ENCODE measurements around the gene CDK12. TPM values are rescaled to one million over a fixed set of nuclear protein-coding genes. Genes with fewer than 3 reads are reported as not detected.

CDK12 gene
- total and polyA plus RNA-seq, 9 of the 15 experiments (the other 6 are each of a cell fraction or from before 2014, with no cell fraction given) = 3.4 to 65.6 (median 36.8) TPM

GRCh38 chr17:39429600-39429999, 31.7 kb upstream of the CDK12 start:
- CTCF ChIA-PET (ENCODE audit: low intra/inter-chr PET ratio) = no interaction called here
- in situ Hi-C loops (cut with MboI) (no loop called here), intact Hi-C loops (cut with micrococcal nuclease) (no loop called here)
- no peaks in the 10 kb centered on the region for H4K20me1 ChIP-seq (replicated peaks; ENCODE audit: control insufficient read depth, insufficient read depth, low read length)
- no peak for ATAC-seq
- H2AFZ ChIP-seq (ENCODE audit: low read depth, low read length) = no peak overlapping the region
- 100% methylated on average over 4 of the region's 4 CpGs for WGBS (ENCODE audit: insufficient coverage, low coverage, missing lambda C conversion rate)
- BruUV-seq (replicated peaks) = no TSS peak
- no peak for DNase-seq (ENCODE audit: extremely low read depth in 1 of 4, low spot score in 3 of 4)
- no peak overlapping the region for H3K9ac ChIP-seq (ENCODE audit: insufficient read depth in 1 of 2, low read depth in 2 of 2, low read length in 2 of 2)
- POLR2A ChIA-PET = interaction anchor here (0.9 to 1.1 kb wide), 2 partner anchors 9 to 28 kb away, joined by 3 to 4 read pairs; partner anchors contain the start of gene FBXL20
- FAIRE-seq = no peak
- no peak overlapping the region for H3K4me2 ChIP-seq (ENCODE audit: insufficient read depth, low read length)
- no peaks in the 10 kb centered on the region for H3K9me1 ChIP-seq (ENCODE audit: control insufficient read depth, insufficient read depth, low read length)
- H3K9me3 ChIP-seq (replicated peaks; ENCODE audit: control insufficient read depth, insufficient read depth, low read depth, low read length) = no peaks in the 10 kb centered on the region
- H3K36me3 ChIP-seq (ENCODE audit: control insufficient read depth, insufficient read depth, low read length) = peaks cover 89% of the 10 kb centered on the region
- TF ChIP-seq ARID2 (IDR thresholded peaks at IDR 0.05) = no peak
- TF ChIP-seq MED1 (CRISPR knock-in tag; IDR thresholded peaks at IDR 0.05; ENCODE audit: borderline replicate concordance) = no peak
- no peak for TF ChIP-seq POLR2B (IDR thresholded peaks at IDR 0.05; ENCODE audit: low read depth, partially characterized antibody)
- no peak for TF ChIP-seq TCFL5 (CRISPR knock-in tag; conservative IDR thresholded peaks at IDR 0.05)
- TF ChIP-seq ARID1B (IDR thresholded peaks at IDR 0.05) = no peak
- TF ChIP-seq CTCFL (IDR thresholded peaks at IDR 0.05; ENCODE audit: borderline replicate concordance, insufficient read depth, low read depth, low read length, poor library complexity, severe bottlenecking) = no peak
- TF ChIP-seq ZNF121 (CRISPR knock-in tag; conservative IDR thresholded peaks at IDR 0.05) = no peak
- TF ChIP-seq NR2F6 (CRISPR knock-in tag; IDR thresholded peaks at IDR 0.05) = no peak
- TF ChIP-seq MAFF (IDR thresholded peaks at IDR 0.05; ENCODE audit: low read length) = no peak
- no peak for TF ChIP-seq SAFB2 (IDR thresholded peaks at IDR 0.05; ENCODE audit: borderline replicate concordance, low read depth, low read length, severe bottlenecking)
- no peak for TF ChIP-seq PHB (CRISPR knock-in tag; IDR thresholded peaks at IDR 0.05)
- no peak overlapping the region for H3K27ac ChIP-seq (ENCODE audit: extremely low read depth, low read depth, low read length)
- H3K27me3 ChIP-seq (ENCODE audit: control insufficient read depth in 2 of 2, insufficient read depth in 2 of 2, low read length in 2 of 2) = no peaks in the 10 kb centered on the region
- H3K4me3 ChIP-seq = no peak overlapping the region
- no peaks in the 10 kb centered on the region for H3K79me2 ChIP-seq (ENCODE audit: control insufficient read depth, insufficient read depth, low read length)
- H3K4me1 ChIP-seq (replicated peaks in 1 of 2; ENCODE audit: control insufficient read depth in 2 of 2, insufficient read depth in 2 of 2, low read length in 2 of 2) = no peaks in the 10 kb centered on the region

Measured in K562 (cell line).